ENCODE data around the gene BRINP1. TPM values are rescaled to one million over a fixed set of nuclear protein-coding genes. Genes with fewer than 3 reads are reported as not detected.

BRINP1 gene
- total RNA-seq, 4 donors from 2014 or later = 0.27 TPM; not detected in 3

GRCh38 chr9:119184265-119184936 lies 184.8 kb downstream of the BRINP1 start:
- Histone ChIP-seq H3K36me3 (no peaks in the 10 kb centered on the region), H3K4me1 (no peaks in the 10 kb centered on the region), H3K4me3 (no peak overlapping the region), H3K27ac (no peak overlapping the region), H3K27me3 (no peaks in the 10 kb centered on the region), H3K9me3 (no peaks in the 10 kb centered on the region)
- no peak for DNase-seq
- in situ Hi-C loops (cut with MboI; ENCODE audit: low pct_ligation_motif_present in 1 of 4, low pct_unique_long_range_greater_than_20kb in 1 of 4, low sequenced_read_pairs in 3 of 4) = no loop called here
- intact Hi-C loops (cut with DNase I; ENCODE audit: low total_unique reads) = no loop called here
- 66 to 70% methylated on average over 3 of the region's 3 CpGs for WGBS, 2 donors (ENCODE audit: low coverage in 1 of 2)
- TF ChIP-seq, protein P1, sequence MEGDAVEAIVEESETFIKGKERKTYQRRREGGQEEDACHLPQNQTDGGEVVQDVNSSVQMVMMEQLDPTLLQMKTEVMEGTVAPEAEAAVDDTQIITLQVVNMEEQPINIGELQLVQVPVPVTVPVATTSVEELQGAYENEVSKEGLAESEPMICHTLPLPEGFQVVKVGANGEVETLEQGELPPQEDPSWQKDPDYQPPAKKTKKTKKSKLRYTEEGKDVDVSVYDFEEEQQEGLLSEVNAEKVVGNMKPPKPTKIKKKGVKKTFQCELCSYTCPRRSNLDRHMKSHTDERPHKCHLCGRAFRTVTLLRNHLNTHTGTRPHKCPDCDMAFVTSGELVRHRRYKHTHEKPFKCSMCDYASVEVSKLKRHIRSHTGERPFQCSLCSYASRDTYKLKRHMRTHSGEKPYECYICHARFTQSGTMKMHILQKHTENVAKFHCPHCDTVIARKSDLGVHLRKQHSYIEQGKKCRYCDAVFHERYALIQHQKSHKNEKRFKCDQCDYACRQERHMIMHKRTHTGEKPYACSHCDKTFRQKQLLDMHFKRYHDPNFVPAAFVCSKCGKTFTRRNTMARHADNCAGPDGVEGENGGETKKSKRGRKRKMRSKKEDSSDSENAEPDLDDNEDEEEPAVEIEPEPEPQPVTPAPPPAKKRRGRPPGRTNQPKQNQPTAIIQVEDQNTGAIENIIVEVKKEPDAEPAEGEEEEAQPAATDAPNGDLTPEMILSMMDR (IDR thresholded peaks at IDR 0.05) = no peak
- no peak for TF ChIP-seq POLR2A (IDR thresholded peaks at IDR 0.05)
- TF ChIP-seq POLR2AphosphoS5 (IDR thresholded peaks at IDR 0.05) = no peak
- TF ChIP-seq EP300 (IDR thresholded peaks at IDR 0.05; ENCODE audit: low read depth) = no peak

DNA sequence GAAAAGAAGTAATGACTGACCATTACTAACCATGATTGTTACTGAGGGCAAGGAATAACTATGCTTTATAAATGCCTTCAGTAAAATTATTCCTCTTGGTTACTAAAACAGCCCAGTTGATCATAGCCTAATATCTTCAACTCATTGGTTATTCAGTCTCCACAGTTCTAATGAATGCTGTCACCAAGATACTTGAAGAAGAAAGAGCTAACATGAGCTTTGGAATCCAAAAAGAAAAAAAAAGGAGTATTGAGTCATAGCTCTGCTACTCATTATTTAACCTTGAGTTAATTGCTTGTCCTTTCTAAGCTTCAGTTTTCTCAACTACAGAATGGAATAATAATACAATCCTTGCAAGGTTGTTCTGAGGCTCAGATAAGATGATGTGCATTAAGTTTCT lies 187.7 kb downstream of the BRINP1 start:
- TF ChIP-seq EP300 (IDR thresholded peaks at IDR 0.05; ENCODE audit: low read depth) (no peak), POLR2A (IDR thresholded peaks at IDR 0.05) (no peak), POLR2AphosphoS5 (IDR thresholded peaks at IDR 0.05) (no peak)
- TF ChIP-seq, protein P1 (IDR thresholded peaks at IDR 0.05) = no peak
- H3K27ac ChIP-seq = no peak overlapping the region
- in situ Hi-C loops (cut with MboI; ENCODE audit: low pct_ligation_motif_present in 1 of 4, low pct_unique_long_range_greater_than_20kb in 1 of 4, low sequenced_read_pairs in 3 of 4) = no loop called here
- no peaks in the 10 kb centered on the region for H3K27me3 ChIP-seq
- no peak overlapping the region for H3K4me3 ChIP-seq
- DNase-seq = no peak
- no peaks in the 10 kb centered on the region for H3K36me3 ChIP-seq
- H3K9me3 ChIP-seq = no peaks in the 10 kb centered on the region
- H3K4me1 ChIP-seq = no peaks in the 10 kb centered on the region
- intact Hi-C loops (cut with DNase I; ENCODE audit: low total_unique reads) = no loop called here

DNA sequence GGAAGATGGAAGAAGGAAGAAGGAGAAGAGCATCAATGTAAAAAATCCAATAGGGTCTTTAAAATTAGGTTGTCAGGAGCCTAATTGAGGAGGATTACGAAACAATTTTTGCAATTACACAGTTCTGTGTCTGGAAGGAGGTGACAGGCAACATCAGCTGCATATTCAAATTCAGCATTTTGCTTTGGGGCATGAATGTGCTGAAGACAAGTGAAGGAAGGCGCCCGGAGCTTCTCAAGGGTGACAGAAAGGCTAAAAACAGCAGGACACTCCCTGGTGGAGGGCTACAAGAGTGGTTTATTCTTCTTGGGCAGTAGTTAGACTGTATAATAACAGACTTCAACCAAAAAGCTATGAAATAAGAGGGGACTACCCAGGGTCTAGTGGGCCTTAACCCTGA lies 188.3 kb downstream of the BRINP1 start:
- intact Hi-C loops (cut with DNase I; ENCODE audit: low total_unique reads) = no loop called here
- in situ Hi-C loops (cut with MboI; ENCODE audit: low pct_ligation_motif_present in 1 of 4, low pct_unique_long_range_greater_than_20kb in 1 of 4, low sequenced_read_pairs in 3 of 4) = no loop called here
- Histone ChIP-seq H3K4me1 (no peaks in the 10 kb centered on the region), H3K27me3 (no peaks in the 10 kb centered on the region), H3K9me3 (no peaks in the 10 kb centered on the region), H3K27ac (no peak overlapping the region), H3K36me3 (no peaks in the 10 kb centered on the region), H3K4me3 (no peak overlapping the region)
- TF ChIP-seq POLR2A (IDR thresholded peaks at IDR 0.05) = no peak
- no peak for TF ChIP-seq EP300 (IDR thresholded peaks at IDR 0.05; ENCODE audit: low read depth)
- TF ChIP-seq, protein P1 (IDR thresholded peaks at IDR 0.05) = no peak
- no peak for TF ChIP-seq POLR2AphosphoS5 (IDR thresholded peaks at IDR 0.05)
- WGBS, 2 donors (ENCODE audit: low coverage in 1 of 2) = 79 to 100% methylated on average over 3 of the region's 3 CpGs
- DNase-seq = no peak

GRCh38 chr9:119179701-119180100 lies 189.5 kb downstream of the BRINP1 start:
- H3K4me1 ChIP-seq = no peaks in the 10 kb centered on the region
- H3K27me3 ChIP-seq = no peaks in the 10 kb centered on the region
- H3K9me3 ChIP-seq = no peaks in the 10 kb centered on the region
- 89% methylated on average over 3 of the region's 3 CpGs; no CpG with 5 or more reads in 1 of the 2 donors for whole genome bisulfite sequencing, 2 donors (ENCODE audit: low coverage in 1 of 2)
- no peaks in the 10 kb centered on the region for H3K36me3 ChIP-seq
- intact Hi-C loops (cut with DNase I; ENCODE audit: low total_unique reads) = no loop called here
- in situ Hi-C loops (cut with MboI; ENCODE audit: low pct_ligation_motif_present in 1 of 4, low pct_unique_long_range_greater_than_20kb in 1 of 4, low sequenced_read_pairs in 3 of 4) = no loop called here
- DNase-seq = no peak
- H3K27ac ChIP-seq = no peak overlapping the region
- TF ChIP-seq EP300 (IDR thresholded peaks at IDR 0.05; ENCODE audit: low read depth) = no peak
- TF ChIP-seq, protein P1 (IDR thresholded peaks at IDR 0.05) = no peak
- TF ChIP-seq POLR2A (IDR thresholded peaks at IDR 0.05) = no peak
- TF ChIP-seq POLR2AphosphoS5 (IDR thresholded peaks at IDR 0.05) = no peak
- H3K4me3 ChIP-seq = no peak overlapping the region
